Peyer's patch (tissue), 4 donors: ENCODE results near the gene STUB1.

ENCODE experiments used
- CTCF ChIP-seq, 6 experiments: fragments of 450-650 bp in 4 of 6; fragments of 200-600 bp in 2 of 6; sonication (generic) in 1 of 6; IDR thresholded peaks; one replicate each; pipeline ENCODE4 v1.5.1; 2017 to 2019; ENCODE audit warnings: antibody characterized with exemption in 6 of 6, mild to moderate bottlenecking in 3 of 6, moderate library complexity in 1 of 6
- POLR2A ChIP-seq, 2 donors: fragments of 450-650 bp; IDR thresholded peaks; one replicate each; pipeline ENCODE4 v1.5.1; 2017; ENCODE audit warnings: antibody characterized with exemption in 2 of 2, mild to moderate bottlenecking in 2 of 2, moderate library complexity in 2 of 2

DNA sequence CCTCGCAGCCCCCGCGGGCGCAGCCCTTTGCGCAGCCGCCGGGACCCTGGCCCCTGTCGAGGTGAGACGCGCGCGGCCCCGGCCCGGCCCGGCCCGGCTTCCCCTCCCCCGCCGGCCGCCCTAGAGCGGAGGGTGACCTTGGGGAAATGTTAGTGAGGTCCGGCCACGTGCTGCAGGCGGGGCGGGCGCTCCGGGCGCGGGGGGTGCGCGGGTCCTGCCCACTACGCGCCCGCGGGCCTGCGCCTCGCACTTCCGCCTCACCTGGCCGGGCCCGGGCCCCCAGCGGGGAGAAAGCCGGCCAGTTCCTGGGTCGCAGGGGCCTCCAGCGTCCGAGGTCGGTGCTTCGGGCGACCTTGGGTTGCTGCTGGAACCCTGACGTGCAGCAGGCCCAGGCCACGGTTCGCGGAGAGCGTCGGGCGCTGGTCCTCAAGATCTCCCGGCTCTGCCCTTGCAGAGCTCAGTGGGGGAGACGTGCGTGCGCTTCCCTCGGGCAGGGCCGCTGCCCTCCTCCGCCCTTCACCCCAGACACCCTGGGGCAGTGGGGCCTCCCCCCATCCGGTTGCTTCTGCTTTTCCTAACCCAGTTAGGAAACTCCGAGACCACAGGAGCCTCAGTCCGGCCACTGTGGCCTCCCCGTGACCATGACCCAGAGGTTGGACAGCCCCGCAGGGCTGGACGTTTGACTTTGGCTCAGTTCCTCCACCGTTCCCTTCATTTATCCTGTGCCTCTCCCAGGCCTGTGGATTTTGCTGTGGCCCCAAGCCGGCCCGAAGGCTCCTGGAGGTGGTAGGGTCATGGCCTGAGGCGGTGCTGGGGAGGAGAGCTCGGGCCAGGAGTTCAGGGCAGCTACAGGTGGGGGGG lies 37.8 kb upstream of the STUB1 start:
- TF ChIP-seq CTCF (IDR thresholded peaks at IDR 0.05) (peak in 1 of 6 experiments; percentile 2), POLR2A (IDR thresholded peaks at IDR 0.05) (peak; percentile 48 to 68)
